ENCODE measurements around the gene CLASP1.
"Not testable (repeated sequence)": the region's sequence is repeated elsewhere in the genome, so short reads cannot be mapped to it uniquely, and the experiment has no call there.

CLASP1 gene

DNA sequence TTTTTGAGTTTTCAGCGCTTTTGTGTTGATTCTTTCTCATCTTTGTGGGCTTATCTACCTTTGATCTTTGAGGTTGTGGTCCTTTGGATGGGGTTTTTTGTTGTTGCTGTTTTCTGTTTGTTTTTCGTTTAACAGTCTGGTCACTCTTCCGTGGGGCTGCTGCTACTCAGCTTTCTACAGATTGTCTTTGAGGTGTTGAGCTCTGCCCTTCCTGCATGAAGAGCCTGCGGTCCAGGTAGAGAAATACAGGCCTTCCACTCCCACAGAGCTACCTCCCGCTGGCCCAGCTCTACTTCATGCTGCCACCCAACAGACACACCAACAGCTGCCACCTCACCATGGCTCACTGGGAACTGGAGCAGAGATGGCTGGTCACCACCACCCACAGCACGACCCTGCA lies 180.3 kb downstream of the CLASP1 start:
- DNase-seq = no peak

- no peak for DNase-seq
Measured at GRCh38 chr2:121459291-121459690, 190.0 kb downstream of the CLASP1 start.

- DNase-seq = no peak
Measured at GRCh38 chr2:121456325-121456724, 192.9 kb downstream of the CLASP1 start.

DNA sequence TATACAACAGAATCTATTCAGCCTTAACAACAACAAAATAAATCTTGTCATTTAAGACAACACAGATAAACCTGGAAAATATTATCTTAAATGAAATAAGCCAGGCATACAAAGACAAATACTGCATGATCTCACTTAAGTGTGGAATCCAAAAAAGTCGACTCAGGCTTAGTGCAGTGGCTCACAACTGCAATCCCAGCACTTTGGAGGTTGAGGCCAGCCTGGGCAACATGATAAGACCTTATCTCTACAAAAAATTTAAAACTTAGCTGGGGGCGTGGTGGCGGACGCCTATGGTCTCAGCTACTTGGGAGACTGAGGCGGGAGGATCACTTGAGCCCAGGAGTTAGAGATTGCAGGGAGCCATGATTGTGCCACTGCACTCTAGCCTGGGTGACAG lies 193.8 kb downstream of the CLASP1 start:
- DNase-seq = no peak

DNA sequence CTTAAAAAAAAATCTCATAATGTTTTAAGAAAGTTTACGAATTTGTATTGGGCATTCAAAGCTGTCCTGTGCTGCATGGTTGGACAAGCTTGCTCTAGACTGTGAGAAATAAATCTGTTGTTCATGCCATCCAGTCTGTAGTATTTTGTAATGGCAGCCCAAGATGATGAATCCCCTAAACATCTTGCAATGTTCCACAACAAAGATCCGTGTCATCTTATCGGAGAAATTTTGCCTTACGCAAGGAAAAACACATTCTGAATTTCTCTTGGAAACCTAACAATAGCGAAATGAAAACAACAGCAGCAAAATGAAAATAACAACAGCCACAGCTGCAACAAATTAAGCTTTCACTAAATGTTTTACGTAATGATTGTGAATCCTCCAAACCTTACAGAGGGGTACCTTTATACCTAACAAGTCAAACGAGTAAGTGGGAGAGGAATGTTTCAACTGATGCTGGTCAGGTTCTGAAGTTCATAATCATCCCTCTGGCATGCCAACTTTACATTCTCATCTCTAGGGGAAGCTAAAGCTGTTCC lies 194.6 kb downstream of the CLASP1 start:
- no peak for DNase-seq

GRCh38 chr2:121451398-121451797 lies 197.9 kb downstream of the CLASP1 start:
- DNase-seq = no peak

DNA sequence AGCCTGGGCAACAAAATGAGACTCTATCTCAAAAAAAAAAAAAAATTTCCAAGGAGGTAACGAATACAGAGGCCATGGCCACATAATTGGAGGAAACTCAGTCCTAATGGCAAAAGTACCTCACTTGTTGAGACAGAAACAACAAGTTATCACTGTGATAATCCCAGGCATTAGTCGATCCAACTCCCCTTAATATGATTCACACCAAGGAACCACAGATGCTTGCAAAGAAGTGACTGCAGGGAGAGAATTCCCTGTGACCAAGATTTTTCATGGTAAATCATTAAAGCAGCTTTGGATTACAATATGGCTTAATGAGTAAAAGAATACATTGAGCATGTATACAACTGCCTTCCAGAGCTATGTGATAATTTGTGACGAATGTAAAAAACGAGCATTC lies 199.0 kb downstream of the CLASP1 start:
- DNase-seq = no peak

- no peak for DNase-seq
Measured at GRCh38 chr2:121446647-121447241, 202.5 kb downstream of the CLASP1 start.

DNA sequence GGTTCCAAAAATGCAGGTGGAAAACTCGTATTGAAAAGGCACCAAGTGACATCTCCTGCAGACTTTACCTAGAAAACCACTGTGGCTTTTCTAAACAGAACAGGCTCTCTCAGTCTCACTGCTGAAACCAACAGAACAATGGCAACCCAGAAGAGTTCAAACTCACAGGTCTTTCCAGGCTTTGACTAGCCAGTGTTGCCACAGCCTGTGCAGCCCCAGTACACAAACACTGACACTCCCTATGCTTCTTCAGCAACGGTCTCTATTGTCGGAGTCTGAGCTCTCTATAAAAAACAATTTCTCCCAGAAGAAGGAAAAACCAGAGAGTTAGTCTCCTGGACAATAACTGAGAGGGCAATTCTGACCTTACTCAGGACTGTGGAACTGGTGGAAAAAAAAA lies 206.4 kb downstream of the CLASP1 start:
- no peak for DNase-seq

GRCh38 chr2:121438290-121438689 lies 211.0 kb downstream of the CLASP1 start:
- DNase-seq = not testable (repeated sequence)

DNA sequence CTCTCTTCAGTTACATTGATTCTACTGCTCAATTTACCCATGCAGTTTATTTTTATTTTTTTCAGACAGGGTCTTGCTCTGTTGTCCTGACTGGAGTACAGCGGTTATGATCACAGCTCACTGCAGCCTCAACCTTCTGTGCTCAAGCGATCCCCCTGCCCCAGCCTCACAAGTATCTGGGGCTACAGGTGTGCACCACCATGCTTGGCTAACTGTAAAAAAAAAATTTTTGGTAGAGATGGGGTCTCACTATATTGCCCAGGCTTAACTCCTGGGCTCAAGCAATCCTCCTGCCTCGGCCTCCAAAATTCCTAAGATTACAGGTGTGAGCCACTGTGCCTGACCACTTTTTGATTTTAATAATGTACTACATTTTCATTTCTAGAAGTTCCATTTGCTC lies 212.3 kb downstream of the CLASP1 start:
- no peak for DNase-seq

GRCh38 chr2:121435790-121436189 lies 213.5 kb downstream of the CLASP1 start:
- DNase-seq = no peak

GRCh38 chr2:121431214-121431613 lies 218.0 kb downstream of the CLASP1 start:
- DNase-seq = no peak

- no peak for DNase-seq
Measured at GRCh38 chr2:121429927-121430520, 219.2 kb downstream of the CLASP1 start.

DNA sequence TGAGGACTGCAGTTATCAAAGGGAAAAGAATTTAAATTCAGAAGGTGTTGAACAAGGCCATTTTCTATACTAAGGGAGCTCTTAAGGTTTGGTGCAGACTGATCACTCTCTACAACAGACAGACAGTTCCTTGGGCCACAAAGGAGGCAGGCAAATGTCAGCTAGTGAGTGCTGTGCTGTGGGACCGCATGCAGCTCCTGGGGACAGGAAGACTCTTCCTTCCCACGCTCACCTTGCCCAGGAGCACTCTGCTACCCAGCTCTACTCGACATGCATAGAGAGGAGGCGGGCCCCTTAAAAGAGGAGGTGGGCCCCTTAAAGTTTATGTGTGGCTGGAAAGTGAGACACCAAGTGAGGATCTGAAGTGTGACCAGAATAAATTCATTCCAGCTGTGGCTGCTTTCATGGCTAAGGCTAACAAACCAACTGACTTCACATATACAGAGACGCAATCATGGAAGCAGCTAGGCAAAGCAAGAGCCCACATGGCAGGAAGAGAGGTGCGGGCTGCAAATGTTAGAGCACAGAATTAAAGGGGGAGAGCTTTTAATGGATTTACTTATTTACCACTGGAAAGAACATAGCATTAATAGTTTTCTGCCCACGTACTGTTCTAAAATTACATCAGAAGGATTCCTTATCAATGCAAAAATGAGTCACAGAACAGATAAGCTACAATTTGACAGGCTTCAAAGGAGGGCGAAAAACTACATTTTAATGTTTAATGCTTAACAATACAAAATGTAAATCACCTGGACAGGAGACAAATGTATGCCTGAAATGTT lies 220.0 kb downstream of the CLASP1 start:
- DNase-seq = no peak

GRCh38 chr2:121427187-121427689 lies 222.0 kb downstream of the CLASP1 start:
- no peak for DNase-seq

DNA sequence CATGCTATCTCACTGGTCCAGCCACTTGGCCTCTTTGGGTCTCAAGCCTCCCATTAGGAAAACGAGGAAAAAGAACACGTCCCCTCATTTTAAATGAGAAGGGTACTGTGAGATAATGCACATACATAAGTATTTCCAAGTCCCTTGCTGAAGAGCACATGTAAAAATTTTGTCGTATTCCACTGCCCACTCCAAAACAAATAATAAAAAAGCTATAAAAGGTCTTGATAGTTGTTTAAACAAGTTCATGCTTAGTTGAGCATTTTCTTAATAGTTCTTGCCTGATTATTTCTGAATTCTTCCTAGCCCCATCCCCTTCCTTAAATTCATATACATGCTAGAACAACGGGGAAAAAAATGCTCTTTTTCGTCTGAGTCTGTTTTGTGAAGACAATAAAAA lies 228.8 kb downstream of the CLASP1 start:
- DNase-seq = no peak

GRCh38 chr2:121419081-121419699 lies 230.1 kb downstream of the CLASP1 start:
- no peak for DNase-seq

DNA sequence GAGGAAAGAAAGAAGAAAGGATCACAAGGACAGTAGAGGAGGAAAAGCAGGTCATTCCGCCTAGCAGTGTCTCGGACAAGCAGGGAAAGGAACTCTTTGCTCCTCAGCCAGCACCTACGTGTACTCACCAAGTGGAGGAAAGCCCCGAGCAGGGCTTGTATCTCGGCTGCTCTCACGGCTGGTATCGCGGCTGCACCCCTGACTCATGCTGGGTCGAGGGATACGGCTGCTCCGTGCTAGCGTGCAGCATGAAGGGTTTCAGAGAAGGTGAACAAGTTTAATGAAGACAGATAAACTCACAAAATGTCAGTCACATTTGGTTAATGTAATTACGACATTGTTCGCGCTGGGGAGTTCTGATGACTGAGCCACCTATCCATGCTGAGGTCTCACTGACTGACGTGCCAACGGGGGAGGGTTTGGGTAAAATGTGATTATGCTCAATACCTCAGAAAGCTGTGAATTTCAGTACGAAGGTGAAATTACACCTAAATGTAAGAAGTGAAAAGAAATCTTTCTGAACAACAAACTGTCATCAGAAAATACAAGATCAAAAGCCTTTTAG lies 230.7 kb downstream of the CLASP1 start:
- no peak for DNase-seq

GRCh38 chr2:121417826-121418225 lies 231.4 kb downstream of the CLASP1 start:
- DNase-seq = no peak

- no peak for DNase-seq
Measured at GRCh38 chr2:121415727-121416126, 233.5 kb downstream of the CLASP1 start.

- DNase-seq = no peak
Measured at GRCh38 chr2:121412349-121412748, 236.9 kb downstream of the CLASP1 start.

DNA sequence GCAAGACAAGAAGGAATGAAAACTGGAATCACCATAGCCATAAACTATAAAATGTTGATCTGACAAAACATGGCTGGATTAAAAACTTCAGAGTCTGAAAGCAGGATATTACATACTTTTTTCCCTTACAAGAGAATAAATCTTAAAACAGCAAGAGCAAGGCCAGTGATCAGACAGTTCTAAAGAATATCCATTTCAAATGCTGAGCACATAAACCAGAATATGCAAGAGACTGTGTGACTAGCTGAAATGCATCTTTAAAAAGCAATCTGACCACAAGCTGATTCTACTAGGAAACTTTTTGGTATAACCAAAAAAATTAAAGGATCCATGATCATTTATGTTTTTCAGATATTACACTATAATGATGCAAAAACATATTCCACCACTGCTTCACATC lies 239.3 kb downstream of the CLASP1 start:
- no peak for DNase-seq

Measured in CD4-positive, alpha-beta T cell treated with Interleukin-15 for 1 hour (primary cell).